ENCODE results near the gene ZBED5. TPM values are rescaled to one million over a fixed set of nuclear protein-coding genes. Genes with fewer than 3 reads are reported as not detected.

ZBED5 gene
- total RNA-seq, 1 donor from 2014 or later = 120 TPM

GRCh38 chr11:10898763-10899025, 40.8 kb upstream of the ZBED5 start:
- no peak for TF ChIP-seq CTCF (IDR thresholded peaks at IDR 0.05; ENCODE audit: unreplicated experiment)
- H3K9me3 Mint-ChIP-seq = peaks cover 6% of the 10 kb centered on the region
- no peaks in the 10 kb centered on the region for H3K36me3 Mint-ChIP-seq
- no peaks in the 10 kb centered on the region for H3K27me3 Mint-ChIP-seq (ENCODE audit: low read depth)
- no peak overlapping the region for H3K4me3 Mint-ChIP-seq
- no peak for DNase-seq (ENCODE audit: low spot score in 2 of 2, unreplicated experiment in 2 of 2)
- H3K4me1 Mint-ChIP-seq = peaks cover 67% of the 10 kb centered on the region
- peak overlapping the region; percentile 97 for H3K27ac Mint-ChIP-seq

GRCh38 chr11:10898003-10898762, 40.3 kb upstream of the ZBED5 start:
- Mint-ChIP-seq H3K27ac (peak overlapping the region; percentile 97), H3K27me3 (ENCODE audit: low read depth) (no peaks in the 10 kb centered on the region), H3K4me3 (no peak overlapping the region), H3K4me1 (peaks cover 72% of the 10 kb centered on the region), H3K9me3 (peaks cover 6% of the 10 kb centered on the region), H3K36me3 (no peaks in the 10 kb centered on the region)
- TF ChIP-seq CTCF (IDR thresholded peaks at IDR 0.05; ENCODE audit: unreplicated experiment) = no peak
- no peak for DNase-seq (ENCODE audit: low spot score in 2 of 2, unreplicated experiment in 2 of 2)

GRCh38 chr11:10897150-10897549, 39.3 kb upstream of the ZBED5 start:
- no peak for DNase-seq (ENCODE audit: low spot score in 2 of 2, unreplicated experiment in 2 of 2)
- Mint-ChIP-seq H3K9me3 (peaks cover 2% of the 10 kb centered on the region), H3K4me3 (no peak overlapping the region), H3K4me1 (peaks cover 65% of the 10 kb centered on the region), H3K27ac (no peak overlapping the region), H3K36me3 (no peaks in the 10 kb centered on the region), H3K27me3 (ENCODE audit: low read depth) (no peaks in the 10 kb centered on the region)
- TF ChIP-seq CTCF (IDR thresholded peaks at IDR 0.05; ENCODE audit: unreplicated experiment) = no peak

GRCh38 chr11:10896493-10896892, 38.6 kb upstream of the ZBED5 start:
- TF ChIP-seq CTCF (IDR thresholded peaks at IDR 0.05; ENCODE audit: unreplicated experiment) = no peak
- Mint-ChIP-seq H3K27me3 (ENCODE audit: low read depth) (no peaks in the 10 kb centered on the region), H3K36me3 (peaks cover 1% of the 10 kb centered on the region), H3K27ac (peak overlapping the region; percentile 31), H3K9me3 (peaks cover 2% of the 10 kb centered on the region), H3K4me1 (peaks cover 62% of the 10 kb centered on the region), H3K4me3 (no peak overlapping the region)
- DNase-seq (ENCODE audit: low spot score in 2 of 2, unreplicated experiment in 2 of 2) = no peak

- Mint-ChIP-seq H3K4me1 (peaks cover 51% of the 10 kb centered on the region), H3K4me3 (no peak overlapping the region), H3K27me3 (ENCODE audit: low read depth) (no peaks in the 10 kb centered on the region), H3K9me3 (peaks cover 14% of the 10 kb centered on the region), H3K36me3 (peaks cover 12% of the 10 kb centered on the region), H3K27ac (no peak overlapping the region)
- DNase-seq (ENCODE audit: low spot score in 2 of 2, unreplicated experiment in 2 of 2) = no peak
- no peak for TF ChIP-seq CTCF (IDR thresholded peaks at IDR 0.05; ENCODE audit: unreplicated experiment)
Measured at GRCh38 chr11:10895285-10895684, 37.4 kb upstream of the ZBED5 start.

GRCh38 chr11:10894666-10895065, 36.8 kb upstream of the ZBED5 start:
- no peaks in the 10 kb centered on the region for H3K27me3 Mint-ChIP-seq (ENCODE audit: low read depth)
- H3K9me3 Mint-ChIP-seq = peaks cover 21% of the 10 kb centered on the region
- H3K4me1 Mint-ChIP-seq = peaks cover 44% of the 10 kb centered on the region
- no peak for DNase-seq (ENCODE audit: low spot score in 2 of 2, unreplicated experiment in 2 of 2)
- no peak for TF ChIP-seq CTCF (IDR thresholded peaks at IDR 0.05; ENCODE audit: unreplicated experiment)
- H3K36me3 Mint-ChIP-seq = peaks cover 18% of the 10 kb centered on the region
- peak overlapping the region; percentile 89 for H3K27ac Mint-ChIP-seq
- no peak overlapping the region for H3K4me3 Mint-ChIP-seq
